K562 (cell line): ENCODE results near the gene TIMM50. TPM values are rescaled to one million over a fixed set of nuclear protein-coding genes. Genes with fewer than 3 reads are reported as not detected.

ENCODE experiments used
- BCLAF1 ChIP-seq, 2 experiments: fragments of 450-650 bp in 1 of 2; IDR thresholded peaks; 2 replicates each; pipeline ENCODE4 v1.6.1; 2011 to 2017; ENCODE audit warnings: low read depth in 2 of 2, antibody characterized with exemption in 1 of 2, borderline replicate concordance in 1 of 2, low read length in 1 of 2, mild to moderate bottlenecking in 1 of 2, mixed read lengths in 1 of 2; ENCODE audit not compliant: control insufficient read depth in 1 of 2
- BHLHE40 ChIP-seq: IDR thresholded peaks from 2 replicates; pipeline ENCODE4 v1.6.1; 2011; ENCODE audit warnings: low read length, improper control_type of control experiment
- BMI1 ChIP-seq: fragments of 150-350 bp; IDR thresholded peaks from 2 replicates; pipeline ENCODE4 v1.6.1; 2014; ENCODE audit warnings: low read length
- HBP1 ChIP-seq: fragments of 450-650 bp; formaldehyde crosslinking; IDR thresholded peaks from 2 replicates; pipeline ENCODE4 v1.4.0; 2022; ENCODE audit warnings: missing genetic modification characterization
- HDAC3 ChIP-seq: fragments of 450-650 bp; IDR thresholded peaks from 2 replicates; pipeline ENCODE4 v1.6.1; 2018; ENCODE audit warnings: borderline replicate concordance, mild to moderate bottlenecking, moderate library complexity; ENCODE audit not compliant: partially characterized antibody
- ILF3 ChIP-seq: fragments of 450-650 bp; IDR thresholded peaks from 2 replicates; pipeline ENCODE4 v1.6.1; 2018; ENCODE audit warnings: antibody characterized with exemption, mild to moderate bottlenecking, moderate library complexity, borderline replicate concordance
- JUNB ChIP-seq: fragments of 450-650 bp; formaldehyde crosslinking; conservative IDR thresholded peaks from 2 replicates; pipeline ENCODE4 v1.4.0; 2020; ENCODE audit warnings: mild to moderate bottlenecking
- KDM1A ChIP-seq, 2 experiments: fragments of 450-650 bp; IDR thresholded peaks; 2 replicates each; pipeline ENCODE4 v1.6.1; 2016; ENCODE audit warnings: mild to moderate bottlenecking in 2 of 2
- MTA1 ChIP-seq: fragments of 450-650 bp; IDR thresholded peaks from 2 replicates; pipeline ENCODE4 v1.6.1; 2017; ENCODE audit warnings: borderline replicate concordance
- NFYB ChIP-seq: IDR thresholded peaks from 2 replicates; pipeline ENCODE4 v1.6.1; 2011; ENCODE audit warnings: mild to moderate bottlenecking, moderate library complexity; ENCODE audit not compliant: insufficient read length; ENCODE audit errors: extremely low read depth
- SETDB1 ChIP-seq: IDR thresholded peaks from one replicate; pipeline ENCODE4 v1.6.1; 2012; ENCODE audit warnings: low read length, control low read depth, inconsistent platforms
- STAG1 ChIP-seq: sonication (generic); formaldehyde crosslinking; IDR thresholded peaks from 2 replicates; pipeline ENCODE4 v1.5.0; 2020; ENCODE audit warnings: missing genetic modification reagents, borderline replicate concordance
- TCF3 ChIP-seq: sonication (generic); formaldehyde crosslinking; IDR thresholded peaks from 2 replicates; pipeline ENCODE4 v1.4.0; 2020; ENCODE audit warnings: mild to moderate bottlenecking, missing genetic modification reagents
- ZBTB26 ChIP-seq: fragments of 450-650 bp; formaldehyde crosslinking; IDR thresholded peaks from 2 replicates; pipeline ENCODE4 v1.4.0; 2022; ENCODE audit warnings: missing genetic modification characterization
- ZKSCAN1 ChIP-seq: fragments of 150-350 bp; IDR thresholded peaks from 2 replicates; pipeline ENCODE4 v1.6.1; 2016; ENCODE audit warnings: low read depth, low read length
- ZNF609 ChIP-seq: sonication (generic); formaldehyde crosslinking; IDR thresholded peaks from 2 replicates; pipeline ENCODE4 v1.8.1; 2023; ENCODE audit warnings: missing genetic modification reagents, mild to moderate bottlenecking, borderline replicate concordance
- polyA plus RNA-seq, 8 experiments: library from polyadenylated mRNA; depleted of rRNA in 4 of 8; stranded (reverse) in 5 of 8; unstranded in 3 of 8; fragments of >200 nt; fragmentation: Nextera tagmentation in 2 of 8; fragmentation: Illumina TruSeq in 1 of 8; extraction: Ambion mirVana in 2 of 8; extraction: Trizol in 1 of 8; gene quantifications; 2 replicates each; pipeline versions ENCODE4 v1.2.1 to v1.2.3, GENCODE V29; 2011 to 2014; ENCODE audit warnings: inconsistent platforms in 1 of 8, missing spikeins in 1 of 8
- total RNA-seq, 7 experiments: library from RNA; depleted of rRNA in 6 of 7; stranded (reverse); fragments of >200 nt in 6 of 7; fragmentation: Illumina TruSeq in 2 of 7; extraction: Trizol in 2 of 7; gene quantifications; 2 replicates each; pipeline versions ENCODE4 v1.2.1 to v1.2.3, GENCODE V29; 2011 to 2021; ENCODE audit warnings: low replicate concordance in 1 of 7

The TIMM50 gene
- total and polyA plus RNA-seq, 9 of the 15 experiments (the other 6 are each of a cell fraction or from before 2014, with no cell fraction given): 28.3 to 221 (median 170) TPM

GRCh38 chr19:39506944-39507714 is 26.5 kb downstream of the TIMM50 start (continued):
- TF ChIP-seq BHLHE40 (peak; percentile 97), SETDB1 (peak; percentile 52), BMI1 (no peak), BCLAF1 (IDR thresholded peaks at IDR 0.05; ENCODE audit: borderline replicate concordance in 1 of 2, control insufficient read depth in 1 of 2, low read depth in 2 of 2, low read length in 1 of 2) (no peak), JUNB (no peak), TCF3 (CRISPR knock-in tag) (peak; percentile 31; the same call in 1 of the 2 replicates), STAG1 (peak; percentile 33; the same call in 1 of the 2 replicates), ZNF609 (no peak), KDM1A (IDR thresholded peaks at IDR 0.05) (peak; percentile 55 to 61; a peak in 3 of 4 replicates), NFYB (no peak), HDAC3 (no peak), ZKSCAN1 (no peak), ILF3 (no peak), MTA1 (no peak), ZBTB26 (CRISPR knock-in tag) (no peak), HBP1 (no peak)
